Glomerular endothelial cell (primary cell): Measurements from ENCODE around the gene EMC8. TPM values are rescaled to one million over a fixed set of nuclear protein-coding genes. Genes with fewer than 3 reads are reported as not detected.
"Not testable (repeated sequence)": the region's sequence is repeated elsewhere in the genome, so short reads cannot be mapped to it uniquely, and the experiment has no call there.

Experiments used
- DNase-seq: peaks from one replicate; pipeline ENCODE4 v3.0.0-alpha.2; 2011; ENCODE audit warnings: low read depth, low spot score; ENCODE audit errors: extremely low read depth
- total RNA-seq: library from RNA; depleted of rRNA; stranded (reverse); fragments of >200 nt; gene quantifications from 2 replicates; pipeline ENCODE4 v1.2.3, GENCODE V29; 2015

Gene EMC8
- total RNA-seq: 44.5 and 48.7 TPM in 2 replicates

GRCh38 chr16:85799497-85800320, at the start of gene EMC8, which contains the start of gene COX4I1:
EMC8 (minus strand) TSS chr16:85799544; CDS start chr16:85799295, 249 bp downstream.
COX4I1 (plus strand) TSS chr16:85799695; CDS start chr16:85801206, 1,511 bp downstream.
- no peak for DNase-seq

- no peak for DNase-seq
Observed at GRCh38 chr16:85848986-85849385, 49.6 kb upstream of the EMC8 start.

GRCh38 chr16:85847681-85848601, 48.6 kb upstream of the EMC8 start:
- DNase-seq: no peak

- no peak for DNase-seq
Observed at GRCh38 chr16:85847036-85847435, 47.7 kb upstream of the EMC8 start.

- DNase-seq: no peak
Observed at GRCh38 chr16:85846461-85846860, 47.1 kb upstream of the EMC8 start.

GRCh38 chr16:85845266-85845665, 45.9 kb upstream of the EMC8 start:
- DNase-seq: no peak

- no peak for DNase-seq
Observed at GRCh38 chr16:85844786-85845185, 45.4 kb upstream of the EMC8 start.

- DNase-seq: no peak
Observed at GRCh38 chr16:85844169-85844481, 44.8 kb upstream of the EMC8 start.

GRCh38 chr16:85843471-85844168, 44.3 kb upstream of the EMC8 start:
- DNase-seq: no peak

GRCh38 chr16:85842848-85843247, 43.5 kb upstream of the EMC8 start:
- DNase-seq: no peak

- no peak for DNase-seq
Observed at GRCh38 chr16:85842435-85842834, 43.1 kb upstream of the EMC8 start.

- no peak for DNase-seq
Observed at GRCh38 chr16:85840801-85841200, 41.5 kb upstream of the EMC8 start.

- no peak for DNase-seq
Observed at GRCh38 chr16:85840395-85840794, 41.1 kb upstream of the EMC8 start.

- no peak for DNase-seq
Observed at GRCh38 chr16:85839681-85840240, 40.4 kb upstream of the EMC8 start.

- no peak for DNase-seq
Observed at GRCh38 chr16:85838876-85839585, 39.7 kb upstream of the EMC8 start.

- DNase-seq: no peak
Observed at GRCh38 chr16:85838381-85838780, 39.0 kb upstream of the EMC8 start.

GRCh38 chr16:85837654-85838053, 38.3 kb upstream of the EMC8 start:
- DNase-seq: not testable (repeated sequence)

- no peak for DNase-seq
Observed at GRCh38 chr16:85836706-85837582, 37.6 kb upstream of the EMC8 start.
